ENCODE data around the gene PTPN7. TPM values are rescaled to one million over a fixed set of nuclear protein-coding genes. Genes with fewer than 3 reads are reported as not detected.

PTPN7 gene
- total and polyA plus RNA-seq, 10 of the 15 experiments (the other 5 are each of a cell fraction or from before 2014, with no cell fraction given) = 7.9 to 117 (median 102) TPM

- RAD21 ChIA-PET (ENCODE audit: unreplicated experiment) = no interaction called here
Measured at GRCh38 chr1:202205523-202206190, 45.3 kb upstream of the PTPN7 start.

More at GRCh38 chr1:202205523-202206190, 45.3 kb upstream of the PTPN7 start:
- SMC1A ChIA-PET (ENCODE audit: uncharacterized antibody, unreplicated experiment) = interaction anchor here (1.0 kb wide), 1 partner anchor 9 kb away, joined by 3 read pairs; no protein-coding TSS in a partner anchor
- intact Hi-C loops (cut with micrococcal nuclease; ENCODE audit: unreplicated experiment) (no loop called here), in situ Hi-C loops (cut with MboI) (no loop called here)
- H4K20me1 ChIP-seq (ENCODE audit: control insufficient read depth, insufficient read depth) = no peaks in the 10 kb centered on the region
- no peak for DNase-seq (ENCODE audit: low read depth, low spot score)
- H3K79me2 ChIP-seq (ENCODE audit: control insufficient read depth, insufficient read depth, low read length) = no peaks in the 10 kb centered on the region
- POLR2A ChIA-PET = no interaction called here
- BruUV-seq (replicated peaks) = no TSS peak
- WGBS (ENCODE audit: insufficient coverage, insufficient replicate concordance, low lambda C conversion rate, missing lambda C conversion rate) = 48% methylated on average over 5 of the region's 5 CpGs
- no peaks in the 10 kb centered on the region for H3K9me3 ChIP-seq (replicated peaks; ENCODE audit: control insufficient read depth, insufficient read depth, low read length)
- FAIRE-seq = no peak
- TF ChIP-seq IRF5 (IDR thresholded peaks at IDR 0.05; ENCODE audit: borderline replicate concordance) (0 out of 2 replicates have a peak, but pooled peaks have one; percentile 10), HDGF (IDR thresholded peaks at IDR 0.05) (0 out of 2 replicates have a peak, but pooled peaks have one; percentile 48), ZNF592 (IDR thresholded peaks at IDR 0.05) (no peak)
- ATAC-seq = no peak
- no peak overlapping the region for H3K27ac ChIP-seq (ENCODE audit: control insufficient read depth, insufficient read depth)
- no peaks in the 10 kb centered on the region; a peak in 1 of 4 replicates for H3K27me3 ChIP-seq (replicated peaks in 1 of 2; ENCODE audit: control insufficient read depth in 2 of 2, insufficient read depth in 2 of 2, low read length in 1 of 2)
- H2AFZ ChIP-seq (ENCODE audit: control insufficient read depth, low read depth, low read length) = no peak overlapping the region
- no peak overlapping the region for H3K9ac ChIP-seq (ENCODE audit: control insufficient read depth, insufficient read depth, low read length)
- H3K36me3 ChIP-seq (ENCODE audit: control insufficient read depth in 2 of 2, insufficient read depth in 2 of 2, low read length in 1 of 2) = no peaks in the 10 kb centered on the region
- no peak overlapping the region for H3K4me3 ChIP-seq
- H3K4me2 ChIP-seq (ENCODE audit: control insufficient read depth, insufficient read depth) = no peak overlapping the region
- H3K4me1 ChIP-seq (ENCODE audit: control insufficient read depth, insufficient read depth, low read length) = no peaks in the 10 kb centered on the region
- CTCF ChIA-PET = interaction anchor here (0.9 kb wide), 1 partner anchor 108 kb away, joined by 4 read pairs; no protein-coding TSS in a partner anchor
